Measurements from ENCODE around the gene TENM4. TPM values are rescaled to one million over a fixed set of nuclear protein-coding genes. Genes with fewer than 3 reads are reported as not detected.

Gene TENM4
- total and polyA plus RNA-seq, 2 of the 13 experiments (the other 11 are each of a cell fraction or from before 2014, with no cell fraction given): not detected

DNA sequence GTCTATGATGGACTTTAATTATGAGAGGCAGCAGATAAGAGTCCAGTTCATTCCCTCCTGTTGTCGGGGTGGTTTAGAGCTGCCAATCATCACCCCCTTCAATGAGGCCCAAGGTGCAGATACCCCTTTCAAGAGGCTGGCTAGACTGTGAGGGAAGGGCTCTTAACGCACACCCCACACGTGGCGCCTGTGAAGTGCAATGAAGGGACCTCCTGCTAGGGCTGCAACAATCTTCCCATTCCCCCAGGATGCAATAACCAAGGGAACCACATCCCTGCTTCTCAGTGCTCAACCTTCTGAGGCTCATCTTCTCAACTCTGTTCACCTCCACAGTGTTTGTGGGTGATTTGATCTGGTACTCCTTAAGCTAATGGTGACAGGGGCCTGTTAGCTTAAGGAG lies 19.0 kb downstream of the TENM4 start:
- no TSS peak for BruUV-seq (replicated peaks)
- TF ChIP-seq, protein P1, sequence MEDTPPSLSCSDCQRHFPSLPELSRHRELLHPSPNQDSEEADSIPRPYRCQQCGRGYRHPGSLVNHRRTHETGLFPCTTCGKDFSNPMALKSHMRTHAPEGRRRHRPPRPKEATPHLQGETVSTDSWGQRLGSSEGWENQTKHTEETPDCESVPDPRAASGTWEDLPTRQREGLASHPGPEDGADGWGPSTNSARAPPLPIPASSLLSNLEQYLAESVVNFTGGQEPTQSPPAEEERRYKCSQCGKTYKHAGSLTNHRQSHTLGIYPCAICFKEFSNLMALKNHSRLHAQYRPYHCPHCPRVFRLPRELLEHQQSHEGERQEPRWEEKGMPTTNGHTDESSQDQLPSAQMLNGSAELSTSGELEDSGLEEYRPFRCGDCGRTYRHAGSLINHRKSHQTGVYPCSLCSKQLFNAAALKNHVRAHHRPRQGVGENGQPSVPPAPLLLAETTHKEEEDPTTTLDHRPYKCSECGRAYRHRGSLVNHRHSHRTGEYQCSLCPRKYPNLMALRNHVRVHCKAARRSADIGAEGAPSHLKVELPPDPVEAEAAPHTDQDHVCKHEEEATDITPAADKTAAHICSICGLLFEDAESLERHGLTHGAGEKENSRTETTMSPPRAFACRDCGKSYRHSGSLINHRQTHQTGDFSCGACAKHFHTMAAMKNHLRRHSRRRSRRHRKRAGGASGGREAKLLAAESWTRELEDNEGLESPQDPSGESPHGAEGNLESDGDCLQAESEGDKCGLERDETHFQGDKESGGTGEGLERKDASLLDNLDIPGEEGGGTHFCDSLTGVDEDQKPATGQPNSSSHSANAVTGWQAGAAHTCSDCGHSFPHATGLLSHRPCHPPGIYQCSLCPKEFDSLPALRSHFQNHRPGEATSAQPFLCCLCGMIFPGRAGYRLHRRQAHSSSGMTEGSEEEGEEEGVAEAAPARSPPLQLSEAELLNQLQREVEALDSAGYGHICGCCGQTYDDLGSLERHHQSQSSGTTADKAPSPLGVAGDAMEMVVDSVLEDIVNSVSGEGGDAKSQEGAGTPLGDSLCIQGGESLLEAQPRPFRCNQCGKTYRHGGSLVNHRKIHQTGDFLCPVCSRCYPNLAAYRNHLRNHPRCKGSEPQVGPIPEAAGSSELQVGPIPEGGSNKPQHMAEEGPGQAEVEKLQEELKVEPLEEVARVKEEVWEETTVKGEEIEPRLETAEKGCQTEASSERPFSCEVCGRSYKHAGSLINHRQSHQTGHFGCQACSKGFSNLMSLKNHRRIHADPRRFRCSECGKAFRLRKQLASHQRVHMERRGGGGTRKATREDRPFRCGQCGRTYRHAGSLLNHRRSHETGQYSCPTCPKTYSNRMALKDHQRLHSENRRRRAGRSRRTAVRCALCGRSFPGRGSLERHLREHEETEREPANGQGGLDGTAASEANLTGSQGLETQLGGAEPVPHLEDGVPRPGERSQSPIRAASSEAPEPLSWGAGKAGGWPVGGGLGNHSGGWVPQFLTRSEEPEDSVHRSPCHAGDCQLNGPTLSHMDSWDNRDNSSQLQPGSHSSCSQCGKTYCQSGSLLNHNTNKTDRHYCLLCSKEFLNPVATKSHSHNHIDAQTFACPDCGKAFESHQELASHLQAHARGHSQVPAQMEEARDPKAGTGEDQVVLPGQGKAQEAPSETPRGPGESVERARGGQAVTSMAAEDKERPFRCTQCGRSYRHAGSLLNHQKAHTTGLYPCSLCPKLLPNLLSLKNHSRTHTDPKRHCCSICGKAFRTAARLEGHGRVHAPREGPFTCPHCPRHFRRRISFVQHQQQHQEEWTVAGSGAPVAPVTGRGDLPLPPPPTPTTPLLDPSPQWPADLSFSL (CRISPR knock-in tag; IDR thresholded peaks at IDR 0.05): no peak
- Histone ChIP-seq H2AFZ (ENCODE audit: low read length) (no peak overlapping the region), H3K9ac (ENCODE audit: insufficient read depth, low read depth, low read length) (no peak overlapping the region), H3K79me2 (ENCODE audit: insufficient read depth, low read length) (no peaks in the 10 kb centered on the region), H3K27ac (ENCODE audit: extremely low read length, insufficient read depth, low read length) (no peak overlapping the region), H3K36me3 (replicated peaks in 1 of 2; ENCODE audit: control insufficient read depth in 1 of 2, insufficient read depth in 2 of 2, low read length in 2 of 2) (no peaks in the 10 kb centered on the region), H3K4me1 (ENCODE audit: insufficient read depth, low read length) (no peaks in the 10 kb centered on the region), H3K27me3 (ENCODE audit: control insufficient read depth in 1 of 2, insufficient read depth in 2 of 2, low read length in 2 of 2) (peaks cover 0 to 9% of the 10 kb centered on the region in 2 experiments; a peak in 1 of 5 replicates), H3K9me3 (ENCODE audit: low read length) (no peaks in the 10 kb centered on the region), H3K4me3 (replicated peaks in 1 of 3; ENCODE audit: insufficient read depth in 1 of 3, low read depth in 2 of 3, low read length in 3 of 3) (no peak overlapping the region), H3K4me2 (ENCODE audit: low read depth, low read length) (no peak overlapping the region), H4K20me1 (ENCODE audit: insufficient read depth, low read length) (no peaks in the 10 kb centered on the region)
- FAIRE-seq: no peak
- intact Hi-C loops (cut with micrococcal nuclease; ENCODE audit: unreplicated experiment): no loop called here
- 0% methylated on average over 3 of the region's 4 CpGs for WGBS (ENCODE audit: low lambda C conversion rate)
- ChIA-PET CTCF (ENCODE audit: low intra/inter-chr PET ratio, low total read pairs) (no interaction called here), POLR2A (no interaction called here)
- no peak for DNase-seq (ENCODE audit: low spot score)
- ATAC-seq: no peak
- in situ Hi-C loops (cut with HindIII; ENCODE audit: extremely low pct_ligation_motif_present, low pct_unique_long_range_greater_than_20kb): no loop called here

DNA sequence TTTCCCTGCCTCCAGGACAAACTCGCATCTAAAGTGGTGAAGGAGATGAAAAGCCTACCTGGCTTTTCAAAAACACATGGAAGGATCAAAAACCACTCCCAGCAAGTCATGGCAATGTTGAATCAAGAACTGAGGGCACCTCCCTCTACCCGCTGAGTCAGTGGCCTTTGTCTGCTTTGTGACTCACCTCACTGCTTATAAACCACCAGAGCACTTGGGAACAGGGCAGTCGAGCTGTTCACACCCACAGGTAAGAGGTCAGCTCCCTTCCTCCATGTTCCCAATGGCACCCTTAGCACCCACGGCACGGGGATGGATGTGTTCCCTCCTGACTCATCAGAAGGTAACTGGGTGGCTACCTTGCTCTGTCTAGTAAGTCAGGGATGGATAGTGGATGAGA lies 21.7 kb downstream of the TENM4 start:
- Histone ChIP-seq H3K36me3 (replicated peaks in 1 of 2; ENCODE audit: control insufficient read depth in 1 of 2, insufficient read depth in 2 of 2, low read length in 2 of 2) (no peaks in the 10 kb centered on the region), H3K9me3 (ENCODE audit: low read length) (no peaks in the 10 kb centered on the region), H3K4me1 (ENCODE audit: insufficient read depth, low read length) (no peaks in the 10 kb centered on the region), H2AFZ (ENCODE audit: low read length) (no peak overlapping the region), H3K4me2 (ENCODE audit: low read depth, low read length) (no peak overlapping the region), H3K79me2 (ENCODE audit: insufficient read depth, low read length) (no peaks in the 10 kb centered on the region), H4K20me1 (ENCODE audit: insufficient read depth, low read length) (no peaks in the 10 kb centered on the region), H3K4me3 (replicated peaks in 1 of 3; ENCODE audit: insufficient read depth in 1 of 3, low read depth in 2 of 3, low read length in 3 of 3) (no peak overlapping the region), H3K27me3 (ENCODE audit: control insufficient read depth in 1 of 2, insufficient read depth in 2 of 2, low read length in 2 of 2) (peaks cover 0 to 2% of the 10 kb centered on the region in 2 experiments; a peak in 1 of 5 replicates), H3K27ac (ENCODE audit: extremely low read length, insufficient read depth, low read length) (no peak overlapping the region), H3K9ac (ENCODE audit: insufficient read depth, low read depth, low read length) (no peak overlapping the region)
- CTCF ChIA-PET (ENCODE audit: low intra/inter-chr PET ratio, low total read pairs): no interaction called here
- peak; percentile 7 for DNase-seq (ENCODE audit: low spot score)
- BruUV-seq (replicated peaks): no TSS peak
- FAIRE-seq: no peak
- ATAC-seq: no peak
- in situ Hi-C loops (cut with HindIII; ENCODE audit: extremely low pct_ligation_motif_present, low pct_unique_long_range_greater_than_20kb): no loop called here
- TF ChIP-seq FOSL2 (CRISPR knock-in tag; IDR thresholded peaks at IDR 0.05) (peak; percentile 47; the same call in 1 of the 2 replicates), ZNF607 (CRISPR knock-in tag; IDR thresholded peaks at IDR 0.05; ENCODE audit: borderline replicate concordance) (no peak), CCDC6 (CRISPR knock-in tag; IDR thresholded peaks at IDR 0.05) (no peak), KLF15 (CRISPR knock-in tag; IDR thresholded peaks at IDR 0.05; ENCODE audit: borderline replicate concordance) (no peak)
- WGBS (ENCODE audit: low lambda C conversion rate): 0% methylated on average over 3 of the region's 5 CpGs
- POLR2A ChIA-PET: no interaction called here
- intact Hi-C loops (cut with micrococcal nuclease; ENCODE audit: unreplicated experiment): no loop called here

Measured in HepG2 (cell line).